C1 segment of cervical spinal cord (tissue), 14 donors: Measurements from ENCODE around the gene CERS6.
"Not testable (repeated sequence)": the region's sequence is repeated elsewhere in the genome, so short reads cannot be mapped to it uniquely, and the experiment has no call there.

Source experiments
- DNase-seq, 14 donors: peaks; one replicate each; lab custom pipeline; 2025; lab: John Stamatoyannopoulos, UW

Gene CERS6

DNA sequence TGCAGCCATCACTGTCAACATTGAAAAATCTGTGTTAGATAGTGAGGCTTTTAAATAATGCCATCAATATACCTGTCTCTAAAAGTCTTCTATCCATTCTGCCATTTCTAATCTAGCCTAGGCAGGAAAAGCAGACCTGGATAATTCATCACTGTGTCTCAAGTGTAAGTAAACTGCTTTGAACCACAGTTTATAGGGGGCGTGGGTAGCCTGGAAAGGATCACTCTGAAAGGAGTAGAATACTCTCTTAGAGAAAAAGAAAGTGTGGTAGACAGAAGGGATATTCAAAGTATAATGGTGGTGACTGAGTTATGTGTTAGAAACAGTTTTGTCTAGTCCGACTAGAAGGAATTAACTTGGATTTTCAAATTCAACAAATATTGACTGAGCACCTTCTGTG is 40.8 kb downstream of the CERS6 start:
- DNase-seq: no peak

DNA sequence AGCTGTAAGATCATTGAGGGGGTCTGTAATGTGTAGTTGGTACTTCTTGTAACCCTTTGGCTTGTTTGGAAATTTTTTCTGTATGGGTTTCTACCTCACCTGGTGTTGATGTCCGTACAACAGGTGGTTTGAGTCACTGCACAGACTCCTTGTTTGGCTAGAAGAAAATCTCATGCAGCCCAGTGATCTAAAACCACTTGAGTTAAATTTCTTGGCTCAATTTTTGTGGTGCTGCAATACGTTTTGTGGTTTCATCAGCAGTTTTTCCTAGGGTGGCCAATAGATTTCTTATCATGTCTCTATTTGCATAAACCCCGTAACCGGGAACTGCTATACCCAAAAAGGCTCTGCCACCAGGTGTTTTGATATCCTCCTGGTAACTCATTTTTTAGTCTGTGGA is 43.4 kb downstream of the CERS6 start:
- DNase-seq: no peak

DNA sequence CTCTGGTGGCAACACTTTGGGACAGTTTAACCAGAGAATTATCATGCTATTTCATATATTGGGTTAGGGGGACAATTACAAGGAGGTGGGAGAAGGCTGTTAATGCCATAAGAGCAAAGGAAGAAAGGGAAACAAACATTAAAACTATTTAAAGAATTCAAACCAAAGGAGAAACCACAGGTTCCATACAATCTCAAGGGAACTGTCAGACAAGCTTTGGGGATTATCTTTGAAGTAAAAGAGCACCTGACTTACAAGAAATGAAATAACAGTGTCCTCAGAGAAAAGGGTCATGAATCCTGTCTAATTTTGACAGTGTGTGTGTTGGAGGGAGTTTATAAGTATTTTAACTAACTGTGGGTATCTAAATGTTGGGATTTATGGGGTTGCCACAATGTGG is 44.4 kb downstream of the CERS6 start:
- DNase-seq: no peak

DNA sequence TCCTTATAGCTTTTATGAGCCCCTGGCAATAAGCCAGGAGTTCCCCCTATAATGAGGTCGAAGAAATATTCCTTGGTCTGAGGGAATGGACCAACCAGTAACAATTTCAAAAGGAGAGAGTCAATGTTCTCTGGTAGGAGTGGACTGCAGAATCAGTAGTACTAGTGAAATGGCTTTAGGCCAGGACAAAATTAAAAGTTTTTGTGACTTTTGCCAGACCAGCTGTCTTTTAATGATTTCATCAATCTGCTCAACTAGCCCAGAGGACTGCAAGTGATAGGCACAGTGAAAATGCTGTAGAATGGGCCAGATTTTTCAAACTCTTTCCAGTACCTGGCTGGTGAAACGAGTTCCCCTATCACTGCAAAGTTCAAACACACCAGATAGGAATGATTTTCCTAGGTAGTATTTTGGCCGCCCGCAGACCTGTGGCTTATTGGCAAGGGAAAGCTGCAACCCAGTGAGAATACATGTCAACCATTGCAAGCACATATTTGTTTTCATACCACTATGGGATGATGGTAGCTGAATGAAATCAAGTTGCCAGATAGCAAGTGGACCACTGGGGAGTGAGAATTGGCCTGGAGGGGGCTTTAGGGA is 45.5 kb downstream of the CERS6 start:
- no peak for DNase-seq

DNA sequence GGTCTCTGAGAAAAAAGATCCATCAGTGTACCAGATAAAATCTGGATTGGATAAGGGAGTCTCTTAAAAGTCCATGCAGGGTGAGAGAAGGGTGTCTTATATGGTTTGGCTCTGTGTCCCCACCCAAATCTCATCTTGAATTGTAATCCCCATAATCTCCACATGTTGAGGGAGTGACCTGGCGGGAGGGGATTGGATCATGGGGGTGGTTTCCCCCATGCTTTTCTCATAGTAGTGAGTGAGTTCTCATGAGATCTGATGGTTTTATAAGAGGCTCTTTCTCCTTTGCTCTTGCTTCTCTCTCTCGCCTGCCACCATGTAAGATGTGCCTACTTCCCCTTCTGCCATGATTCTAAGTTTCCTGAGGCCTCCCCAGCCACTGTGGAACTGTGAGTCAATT is 46.8 kb downstream of the CERS6 start:
- not testable (repeated sequence) for DNase-seq

DNA sequence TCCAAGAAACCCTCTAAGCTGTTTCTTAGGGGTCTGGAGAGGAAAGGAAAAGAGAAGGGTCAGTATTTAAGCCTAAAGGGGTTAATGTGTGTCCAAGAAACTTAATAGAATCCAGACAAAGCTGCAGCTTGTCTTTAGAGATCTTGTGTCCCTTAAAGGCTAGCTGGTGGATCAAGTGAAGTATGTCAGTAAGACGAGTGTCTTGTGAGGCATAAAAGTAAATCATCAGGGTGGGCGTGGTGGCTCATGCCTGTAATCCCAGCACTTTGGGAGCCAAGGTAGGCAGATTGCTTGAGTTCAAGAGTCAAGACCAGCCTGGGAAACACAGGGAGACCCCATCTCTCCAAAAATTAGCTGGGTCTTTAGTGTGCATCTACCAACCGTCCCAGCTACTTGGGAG is 47.8 kb downstream of the CERS6 start:
- DNase-seq: no peak

DNA sequence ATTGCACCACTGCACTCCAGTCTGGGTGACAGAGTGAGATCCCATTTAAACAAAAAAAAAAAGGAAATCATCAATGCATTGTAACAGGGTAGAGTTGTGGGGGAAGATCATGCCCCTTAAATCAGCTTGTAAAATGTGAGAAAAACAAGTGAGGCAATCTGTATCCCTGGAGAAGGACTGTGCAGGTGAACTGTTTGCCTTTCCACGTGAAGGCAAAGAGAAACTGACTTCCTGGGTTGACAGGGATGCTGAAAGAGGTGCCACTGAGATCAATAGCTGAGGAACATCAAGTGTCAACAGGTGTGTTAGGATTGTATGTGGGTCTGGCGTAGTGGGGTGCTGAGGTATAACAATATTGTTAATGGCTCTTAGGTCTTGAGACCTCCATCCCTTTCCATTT is 48.3 kb downstream of the CERS6 start:
- no peak for DNase-seq

DNA sequence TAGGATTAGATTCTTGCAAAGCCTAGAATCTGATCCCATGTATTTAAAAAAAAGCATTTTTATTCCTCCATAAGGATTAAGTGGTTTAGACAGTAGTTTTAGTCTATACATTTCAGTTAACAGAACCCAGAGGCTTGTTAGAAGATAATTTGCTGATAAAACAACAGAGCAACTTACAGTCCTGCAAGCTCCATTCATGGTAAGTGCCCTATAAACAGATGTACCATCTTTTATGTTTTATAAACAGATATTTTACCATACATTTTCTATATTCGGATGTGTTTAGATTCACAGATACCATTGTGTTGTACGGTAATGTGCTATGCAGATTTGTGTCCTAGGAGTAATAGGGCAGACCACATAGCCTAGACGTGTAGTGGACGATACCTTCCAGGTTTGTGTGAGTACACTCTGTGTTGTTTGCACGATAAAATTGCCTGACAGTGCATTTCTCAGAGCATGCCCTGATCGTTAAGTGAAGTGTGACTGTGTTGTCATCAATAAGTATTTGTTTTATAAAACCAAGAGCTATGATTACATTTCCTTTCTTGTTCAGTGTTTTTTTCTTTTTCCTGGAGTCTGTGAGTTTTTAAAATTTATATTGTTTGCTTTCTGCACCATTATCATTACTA is 54.2 kb downstream of the CERS6 start:
- DNase-seq: no peak

DNA sequence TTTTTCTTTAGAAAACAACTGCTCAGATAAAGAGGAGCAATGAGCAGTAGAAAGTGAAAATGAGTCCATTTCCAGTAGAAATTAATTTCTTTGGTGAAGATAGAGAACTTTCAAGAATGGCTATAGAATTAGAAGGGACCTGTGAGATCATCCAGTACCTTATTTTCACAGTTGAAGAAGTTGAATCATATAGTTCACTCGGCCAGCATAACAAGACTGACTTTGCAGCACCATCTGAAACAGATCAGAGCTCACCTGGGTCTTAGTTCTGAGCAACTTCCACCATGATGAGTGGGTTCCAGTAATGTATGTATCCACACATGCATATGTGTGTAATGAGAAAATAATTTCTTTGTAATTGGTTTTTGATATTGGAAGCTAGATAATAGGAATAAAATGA is 58.6 kb downstream of the CERS6 start:
- DNase-seq: no peak

DNA sequence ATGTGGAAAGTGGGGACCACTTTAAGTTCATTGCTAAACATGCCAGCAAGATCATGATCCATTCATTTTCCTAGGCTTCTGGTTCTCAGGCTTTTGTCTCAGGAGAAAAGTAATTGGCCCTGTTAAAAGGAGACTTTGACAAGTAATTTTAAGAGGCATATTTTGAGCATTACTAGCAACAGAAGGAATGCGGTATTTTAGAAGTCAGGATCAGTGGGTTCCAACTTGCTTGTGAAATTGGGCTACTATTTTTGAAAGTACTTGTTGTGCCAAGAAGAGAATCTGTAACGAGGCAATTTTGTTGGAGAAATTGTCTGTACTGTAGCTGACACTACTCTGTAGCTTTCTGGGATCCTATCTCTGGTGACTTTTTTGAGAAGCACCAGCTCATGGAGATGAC is 59.4 kb downstream of the CERS6 start:
- DNase-seq: no peak

DNA sequence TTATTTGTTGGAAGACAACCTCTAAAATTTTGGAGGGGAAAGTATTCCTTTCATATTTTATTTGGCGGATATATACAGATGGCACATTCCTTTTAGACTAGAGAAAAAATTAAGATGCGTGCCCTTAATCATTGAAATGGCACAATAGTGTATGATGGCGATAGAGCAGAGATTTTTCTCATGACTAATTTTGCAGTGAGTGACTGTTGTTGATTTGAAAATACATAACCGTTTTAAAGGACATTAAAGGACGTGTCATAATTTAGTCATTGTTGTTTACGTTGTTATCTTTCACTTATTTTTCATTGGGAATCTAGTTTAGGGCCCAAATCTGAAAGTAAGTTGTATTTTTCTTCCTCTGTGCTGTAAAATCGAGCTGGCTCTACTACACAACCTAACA is 61.7 kb downstream of the CERS6 start:
- DNase-seq: no peak

DNA sequence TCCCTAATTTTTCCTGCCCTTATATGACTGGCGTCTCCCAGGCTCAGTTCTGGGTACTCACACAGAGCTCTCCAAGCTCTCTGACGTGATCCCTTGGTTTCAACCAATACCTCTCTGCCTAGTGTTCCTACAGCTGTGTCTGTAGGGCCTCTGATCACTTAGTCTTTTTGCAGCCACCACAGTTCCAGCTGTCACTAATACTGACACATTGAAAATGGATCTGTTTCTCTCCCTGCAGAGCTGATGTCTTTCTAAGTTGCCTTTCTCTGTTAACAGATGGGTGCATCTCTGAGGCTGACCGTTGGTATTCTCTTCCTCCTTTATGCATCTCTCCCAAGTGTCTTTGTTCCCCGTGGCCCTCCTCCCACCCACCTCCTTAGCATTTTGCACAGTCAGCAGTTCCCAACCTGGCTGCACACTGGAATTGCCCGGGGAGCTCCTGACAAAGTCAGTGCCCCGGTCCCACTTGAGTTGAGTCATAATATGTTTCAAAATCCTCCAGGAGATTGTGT is 62.5 kb downstream of the CERS6 start:
- DNase-seq: peak in 1 of 14 donors; percentile 3

DNA sequence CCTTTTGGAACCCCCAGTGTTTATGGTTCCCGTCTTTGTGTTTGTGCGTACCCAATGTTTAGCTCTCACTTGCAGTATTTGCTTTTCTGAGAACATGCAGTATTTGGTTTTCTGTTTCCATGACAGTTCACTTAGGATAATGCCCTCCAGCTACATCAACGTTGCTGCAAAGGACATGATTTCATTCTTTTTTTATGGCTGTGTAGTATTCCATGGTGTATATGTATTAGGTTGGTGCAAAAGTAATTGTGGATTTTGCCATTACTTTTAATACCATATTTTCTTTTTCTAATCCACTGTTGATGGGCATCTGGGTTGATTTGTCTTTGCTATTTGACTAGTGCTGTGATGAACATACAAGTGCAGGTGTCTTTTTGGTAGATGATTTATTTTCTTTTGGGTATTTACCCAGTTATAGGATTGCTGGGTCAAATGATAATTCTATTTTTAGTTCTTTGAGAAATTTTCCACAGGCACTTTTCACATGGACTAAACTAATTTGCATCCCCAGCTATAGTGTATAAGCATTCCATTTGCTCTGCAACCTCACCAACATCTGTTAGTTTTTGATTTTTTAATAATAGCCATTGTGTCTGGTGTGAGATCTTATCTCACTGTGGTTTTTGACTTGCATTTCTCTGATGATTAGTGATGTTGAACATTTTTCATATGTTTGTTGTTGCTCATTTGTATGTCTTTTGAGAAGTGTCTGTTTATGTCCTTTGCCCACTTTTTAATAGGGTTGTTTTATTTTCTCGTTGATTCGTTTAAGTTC is 63.6 kb downstream of the CERS6 start:
- no peak for DNase-seq

DNA sequence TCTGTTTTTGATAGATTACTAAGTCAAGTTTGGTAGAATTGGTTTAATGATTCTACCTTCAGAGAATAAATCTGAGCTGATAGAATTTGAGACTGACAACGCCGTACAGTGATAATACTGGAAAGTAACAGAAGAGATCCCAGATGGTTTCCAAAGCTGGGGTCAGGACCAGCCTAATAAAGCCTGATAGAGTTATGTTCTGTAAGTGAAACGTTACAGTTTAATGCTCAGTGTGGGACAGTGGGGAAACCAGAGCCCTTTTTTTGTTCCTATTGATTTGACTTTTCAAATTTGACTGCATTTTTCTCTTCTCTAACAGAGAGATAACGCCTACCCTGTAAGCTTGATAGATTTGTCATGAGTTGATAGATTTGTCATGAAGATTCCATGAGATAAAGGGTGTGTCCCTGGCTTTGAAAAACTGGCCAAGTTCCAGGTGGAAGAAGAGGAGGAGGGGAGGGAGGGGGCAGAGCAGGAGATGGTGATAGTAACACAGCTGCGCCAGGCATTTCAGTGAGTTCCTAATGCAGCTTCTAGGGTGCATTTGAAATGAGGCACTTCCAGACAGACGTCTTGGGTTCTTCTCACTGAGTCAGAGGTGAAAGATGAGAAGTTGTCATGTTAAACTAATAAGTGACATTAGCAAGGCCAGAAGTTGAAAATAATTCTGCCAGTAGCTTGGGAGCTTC is 65.1 kb downstream of the CERS6 start:
- no peak for DNase-seq

DNA sequence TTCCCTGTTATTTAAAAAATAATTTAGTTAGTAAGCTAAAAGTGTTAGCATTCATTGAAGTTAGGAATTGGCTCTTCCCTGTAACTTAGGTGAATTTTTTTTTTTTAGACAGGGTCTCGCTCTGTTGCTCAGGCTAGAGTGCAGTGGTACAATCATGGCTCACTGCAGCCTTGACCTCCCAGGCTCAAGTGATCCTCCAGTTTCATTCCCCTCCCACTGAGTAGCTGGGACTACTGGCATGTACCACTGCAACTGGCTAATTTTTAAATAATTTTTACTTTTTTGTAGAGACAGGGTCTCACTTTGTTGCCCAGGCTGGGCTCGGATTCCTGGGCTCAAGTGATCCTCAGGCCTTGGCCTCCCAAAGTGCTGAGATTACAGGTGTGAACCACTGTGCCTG is 66.4 kb downstream of the CERS6 start:
- no peak for DNase-seq

DNA sequence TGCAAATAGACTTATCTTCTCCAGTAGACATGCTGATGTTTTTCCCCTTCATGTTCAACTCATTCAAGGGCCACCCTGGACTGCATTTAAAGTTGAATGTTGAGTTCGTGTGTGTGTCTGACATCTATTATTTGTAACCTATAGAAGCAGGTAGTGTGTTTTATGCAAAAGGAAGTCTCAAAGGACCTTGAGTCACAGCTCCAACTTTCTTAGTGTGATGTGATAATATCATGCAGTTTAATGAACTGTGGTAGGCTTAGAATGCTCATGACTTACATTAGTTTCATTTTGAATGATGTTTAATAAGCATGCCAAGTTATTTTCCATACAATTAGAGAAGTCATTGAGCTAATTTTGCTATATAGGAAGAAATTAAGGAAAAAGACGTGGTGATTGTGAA is 67.9 kb downstream of the CERS6 start:
- no peak for DNase-seq

DNA sequence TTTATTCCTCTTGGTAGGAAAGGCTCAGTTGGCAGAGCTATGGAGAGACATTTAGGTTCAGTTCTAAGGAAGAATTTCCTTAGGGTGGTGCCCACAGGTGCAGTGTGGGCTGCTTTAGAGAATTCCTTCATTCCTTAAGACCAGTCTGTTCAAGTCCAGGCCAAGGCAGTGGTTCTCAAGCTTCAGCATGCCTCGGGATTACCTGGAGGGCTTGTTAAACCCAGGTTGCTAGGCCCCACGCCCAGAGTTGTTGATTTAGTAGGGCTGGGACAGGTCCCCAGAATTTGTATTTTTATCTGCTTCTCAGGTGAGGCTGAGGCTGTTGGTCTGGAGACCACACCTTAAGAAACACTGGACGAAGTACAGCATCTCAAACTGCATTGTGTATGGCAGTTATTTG is 68.9 kb downstream of the CERS6 start:
- no peak for DNase-seq

DNA sequence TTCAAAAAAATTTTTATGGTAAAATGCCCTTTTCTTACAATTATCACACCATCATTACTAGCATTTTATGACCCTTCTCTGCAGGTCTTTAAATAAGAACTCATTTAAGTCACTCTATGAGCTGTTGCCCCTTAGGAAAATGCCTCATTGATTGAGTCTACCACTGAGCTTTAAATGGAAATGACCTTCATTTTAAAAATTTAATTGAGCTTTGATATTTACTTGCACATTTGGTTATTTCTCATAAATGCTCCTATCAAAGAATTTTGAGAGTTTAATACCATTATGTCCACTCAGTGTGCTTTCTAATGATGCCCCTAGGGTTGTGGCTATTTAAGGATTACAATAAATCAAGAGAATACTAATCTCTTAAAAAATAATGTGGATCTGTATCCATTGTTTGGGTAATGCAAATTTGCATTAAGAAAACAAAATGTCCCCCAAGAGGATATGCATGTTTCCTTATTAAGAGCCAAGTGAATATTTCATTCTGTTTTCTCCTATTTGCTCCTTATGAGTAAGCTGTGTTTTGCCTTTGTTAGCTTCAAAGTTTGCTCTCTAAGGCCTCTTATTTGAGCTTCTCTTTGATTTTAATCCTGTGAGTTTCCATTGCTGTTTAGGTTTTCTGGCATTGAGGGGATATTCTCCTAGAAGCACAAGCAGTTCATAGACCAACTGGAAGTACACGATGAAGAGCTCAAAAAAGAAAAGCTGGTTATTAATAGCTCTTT is 69.8 kb downstream of the CERS6 start:
- DNase-seq: no peak

DNA sequence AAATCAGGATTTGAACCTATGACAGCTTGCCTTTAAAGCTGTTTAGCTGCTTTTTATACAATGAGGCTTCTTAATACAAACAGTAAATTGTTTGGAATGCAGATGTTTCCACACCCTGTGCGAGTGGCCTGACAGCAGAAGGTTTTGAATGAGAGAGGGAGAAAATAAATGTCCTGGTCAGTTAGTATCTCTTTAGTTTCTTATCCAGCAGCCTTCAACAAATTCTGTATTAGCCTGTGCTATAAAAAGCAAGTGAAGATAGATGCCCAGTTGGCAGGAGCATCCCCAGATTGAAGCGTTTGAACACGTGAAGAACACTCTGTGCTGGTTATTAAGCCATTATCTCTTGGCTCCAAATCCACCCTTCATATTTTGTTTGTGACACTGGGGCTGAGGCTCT is 70.6 kb downstream of the CERS6 start:
- peak in 1 of 14 donors; percentile 86 for DNase-seq

DNA sequence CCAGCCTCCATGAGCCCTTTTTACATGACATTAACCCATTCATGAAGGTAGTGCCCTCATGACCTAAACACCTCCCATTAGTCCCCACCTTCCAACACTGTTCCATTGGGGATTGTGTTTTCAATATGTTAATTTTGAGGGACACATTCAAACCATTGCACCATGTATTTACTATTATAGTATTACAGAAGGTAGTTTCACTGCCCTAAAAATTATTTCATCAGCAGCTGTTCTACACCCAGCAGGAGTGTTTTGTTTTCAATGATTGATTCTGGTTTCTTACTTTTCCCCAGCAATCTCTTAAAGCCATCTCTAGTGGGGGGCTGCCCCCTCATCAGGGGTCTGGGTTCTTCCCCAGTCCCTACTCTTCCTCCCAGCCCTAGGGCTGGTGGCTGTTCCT is 71.9 kb downstream of the CERS6 start:
- DNase-seq: no peak

DNA sequence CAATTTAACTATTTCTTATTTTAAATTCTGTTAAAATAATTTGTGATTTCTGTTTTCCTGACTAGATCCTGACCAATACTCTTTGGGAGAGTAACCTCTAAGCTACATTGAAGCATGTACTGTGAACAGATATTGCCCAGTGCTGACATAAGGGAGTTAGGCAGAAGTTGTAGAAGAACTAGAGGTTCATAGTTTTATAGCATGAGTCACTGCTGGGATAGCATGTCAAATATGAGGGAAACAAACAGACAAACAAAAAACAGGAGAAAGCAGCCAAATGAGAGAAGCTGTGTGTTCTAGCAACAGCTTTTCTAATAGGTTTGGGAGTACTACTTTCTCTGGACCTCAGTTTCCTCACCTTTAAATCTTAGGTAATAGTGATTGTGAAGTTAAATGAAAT is 72.4 kb downstream of the CERS6 start:
- DNase-seq: no peak
